GM03348 (cell line): Measurements from ENCODE around the gene ODR4.
"Not testable (repeated sequence)": the region's sequence is repeated elsewhere in the genome, so short reads cannot be mapped to it uniquely, and the experiment has no call there.

ENCODE experiments used
- DNase-seq: peaks from one replicate; pipeline ENCODE4 v3.0.0; 2012; ENCODE audit warnings: low spot score

ODR4 gene

GRCh38 chr1:186421446-186421845 is 45.8 kb downstream of the ODR4 start:
- DNase-seq: no peak

DNA sequence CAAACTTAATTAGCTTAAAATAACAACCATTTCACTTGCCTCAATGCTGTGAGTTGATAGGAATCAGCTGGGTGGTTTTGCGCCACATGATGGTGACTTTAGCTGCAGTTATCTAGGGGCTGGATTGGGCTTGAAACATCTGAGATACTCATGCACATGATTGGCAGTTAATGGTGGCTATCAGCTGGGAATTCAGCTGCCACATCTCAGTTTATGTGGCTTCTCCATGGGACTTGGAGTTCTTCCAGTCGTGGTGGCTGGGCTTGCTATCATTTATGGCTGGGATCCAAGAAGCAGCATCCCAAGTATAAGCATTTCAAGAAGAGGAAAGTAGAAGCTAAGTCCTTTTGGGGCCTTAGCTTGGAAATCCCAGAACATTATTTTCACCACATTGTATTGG is 48.9 kb downstream of the ODR4 start:
- DNase-seq: no peak

GRCh38 chr1:186426118-186426517 is 50.5 kb downstream of the ODR4 start:
- DNase-seq: no peak

DNA sequence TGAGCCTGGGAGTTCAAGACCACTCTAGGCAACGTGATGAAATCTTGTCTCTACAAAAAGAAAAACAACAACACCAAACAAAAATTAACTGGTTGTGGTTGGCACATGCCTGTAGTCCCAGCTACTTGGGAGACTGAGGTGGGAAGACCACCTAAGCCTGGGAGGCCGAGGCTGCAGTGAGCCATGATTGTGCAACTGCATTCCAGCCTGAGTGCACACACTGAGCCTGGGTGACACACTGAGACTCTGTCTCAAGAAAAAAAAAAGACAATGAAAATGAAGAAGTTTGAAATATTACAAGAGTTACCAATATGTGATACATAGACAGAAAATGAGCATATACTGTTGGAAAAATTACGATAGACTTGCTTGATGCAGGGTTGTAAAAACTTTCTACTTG is 53.4 kb downstream of the ODR4 start:
- no peak for DNase-seq

- DNase-seq: no peak
Measured at GRCh38 chr1:186435336-186435735, 59.7 kb downstream of the ODR4 start.

GRCh38 chr1:186438567-186438966 is 62.9 kb downstream of the ODR4 start:
- DNase-seq: no peak

GRCh38 chr1:186440584-186440983 is 64.9 kb downstream of the ODR4 start:
- no peak for DNase-seq

GRCh38 chr1:186442651-186443375 is 67.2 kb downstream of the ODR4 start:
- DNase-seq: peak; percentile 37

DNA sequence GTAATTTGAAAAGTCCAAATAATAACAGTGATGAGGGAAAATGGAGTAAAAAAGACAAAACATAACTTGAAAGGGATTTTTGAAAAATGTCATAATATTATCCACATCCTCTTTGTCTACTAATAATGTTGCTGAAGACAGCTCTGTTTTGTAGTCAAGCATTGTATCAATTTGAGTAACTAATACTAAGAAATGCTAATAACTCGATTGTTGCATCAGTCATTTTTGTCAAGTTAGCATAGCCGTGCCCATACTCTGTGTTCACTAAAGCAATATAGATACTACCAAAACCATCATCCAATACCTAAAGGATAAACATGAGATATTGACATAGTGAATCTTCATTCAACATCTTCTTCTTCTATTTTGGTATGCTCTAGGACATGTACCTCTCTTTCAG is 68.0 kb downstream of the ODR4 start:
- DNase-seq: no peak

GRCh38 chr1:186446152-186446551 is 70.5 kb downstream of the ODR4 start:
- no peak for DNase-seq

DNA sequence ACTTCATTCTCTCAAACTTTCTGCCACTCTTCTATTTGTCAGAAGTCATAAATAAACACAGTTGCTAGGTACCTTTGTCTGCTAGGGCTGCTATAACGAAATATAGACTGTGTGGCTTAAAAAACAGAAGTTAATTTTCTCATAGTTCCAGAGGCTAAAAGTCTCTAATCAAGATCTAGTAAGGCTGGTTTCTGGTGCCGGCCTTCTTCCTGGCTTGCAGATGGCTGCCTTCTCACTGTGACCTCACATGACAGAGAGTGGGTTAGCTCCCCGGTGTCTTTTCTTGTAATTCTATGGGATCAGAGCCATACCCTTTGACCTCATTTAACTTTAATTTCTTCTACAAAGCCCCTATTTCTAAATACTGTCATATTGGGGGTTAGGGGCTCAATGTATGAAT is 79.3 kb downstream of the ODR4 start:
- no peak for DNase-seq

- no peak for DNase-seq
Measured at GRCh38 chr1:186456729-186457255, 81.2 kb downstream of the ODR4 start.

- not testable (repeated sequence) for DNase-seq
Measured at GRCh38 chr1:186459161-186459560, 83.5 kb downstream of the ODR4 start.

GRCh38 chr1:186461014-186461413 is 85.4 kb downstream of the ODR4 start, which contains the start of gene PDC:
Gene PDC, minus strand, starts transcription at chr1:186461114. Its CDS starts 11,655 bp downstream, at chr1:186449459.
- no peak for DNase-seq

GRCh38 chr1:186463511-186463910 is 87.9 kb downstream of the ODR4 start:
- DNase-seq: no peak

- no peak for DNase-seq
Measured at GRCh38 chr1:186463926-186464325, 88.3 kb downstream of the ODR4 start.

DNA sequence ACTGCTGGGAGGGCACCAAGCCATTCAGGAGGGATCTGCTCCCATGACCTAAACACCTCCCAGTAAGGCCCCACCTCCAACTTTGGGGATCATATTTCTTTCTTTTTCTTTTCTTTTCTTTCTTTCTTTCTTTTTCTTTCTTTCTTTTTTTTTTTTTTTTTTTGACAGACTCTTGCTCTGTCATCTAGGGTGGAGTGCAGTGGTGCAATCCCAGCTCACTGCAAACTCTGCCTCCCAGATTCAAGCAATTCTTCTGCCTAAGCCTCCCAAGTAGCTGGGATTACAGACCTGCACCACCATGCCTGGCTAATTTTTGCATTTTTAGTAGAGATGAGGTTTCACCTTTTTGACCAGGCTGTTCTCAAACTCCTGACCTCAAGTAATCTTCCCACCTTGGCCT is 89.9 kb downstream of the ODR4 start:
- not testable (repeated sequence) for DNase-seq

DNA sequence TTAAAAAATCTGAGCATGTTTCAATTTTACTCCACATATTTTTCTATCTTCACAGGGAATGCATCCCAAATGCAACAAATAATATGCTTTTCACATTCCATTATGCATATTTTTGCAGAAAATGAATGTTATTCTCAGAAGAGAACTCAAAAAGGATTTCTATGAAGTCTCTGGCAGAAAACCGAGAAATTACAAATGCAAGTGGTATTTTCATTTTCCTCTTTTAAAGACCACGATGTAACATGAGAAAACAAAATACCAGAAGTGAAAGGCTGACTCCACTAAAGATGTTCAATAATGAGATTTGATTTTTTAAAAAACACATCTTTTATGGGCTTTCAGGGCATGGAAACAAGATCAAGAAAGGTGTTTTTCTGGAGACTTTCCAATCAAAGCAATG is 90.3 kb downstream of the ODR4 start:
- DNase-seq: peak; percentile 30
